Heart left ventricle (tissue), 13 donors: Measurements from ENCODE around the gene SNAPC2.

Source experiments
- CTCF ChIP-seq, 12 donors: fragments of 200-600 bp; sonication (generic) in 4 of 12; IDR thresholded peaks; one replicate each; pipeline versions ENCODE4 v1.5.0 to v1.8.0; 2018 to 2022; ENCODE audit warnings: antibody characterized with exemption in 12 of 12, mild to moderate bottlenecking in 5 of 12
- POLR2A ChIP-seq, 2 donors: fragments of 450-650 bp; IDR thresholded peaks; one replicate each; pipeline ENCODE4 v1.6.1; 2017; ENCODE audit warnings: antibody characterized with exemption in 2 of 2, mild to moderate bottlenecking in 2 of 2, moderate library complexity in 2 of 2
- donor health status: ischemic (EF 13 %, LVEDD 7.1; RV severe dilation, severe dysfunction).
- donor health status: DM: no; HTN: yes; CAD: no.
- donor health status: DM: no; HTN: no; CAD: no.
- donor health status: ischemic (EF 25% LVEDD 6.9; RV normal size, moderate dysfunction).
- donor health status: ischemic (EF 25% LVEDD 5.7; RV mildly dilated, moderate dysfunction).
- donor health status: ischemic (EF 35%, LVEDD 5.7; RV mildly dilated, moderate dysfunction).
- donor health status: nonischemic (EF 11% LVEDD 7.7; RV severe dilation, severe dysfunction).
- donor health status: DM: yes; HTN: yes; CAD: no.
- donor health status: PGD.
- donor health status: ischemic (EF 29% LVEDD 5.4; RV normal size, mild dysfunction).
- donor health status: nonischemic (EF 23%, LVEDD 6.1; RV moderate dilation, normal function).

DNA sequence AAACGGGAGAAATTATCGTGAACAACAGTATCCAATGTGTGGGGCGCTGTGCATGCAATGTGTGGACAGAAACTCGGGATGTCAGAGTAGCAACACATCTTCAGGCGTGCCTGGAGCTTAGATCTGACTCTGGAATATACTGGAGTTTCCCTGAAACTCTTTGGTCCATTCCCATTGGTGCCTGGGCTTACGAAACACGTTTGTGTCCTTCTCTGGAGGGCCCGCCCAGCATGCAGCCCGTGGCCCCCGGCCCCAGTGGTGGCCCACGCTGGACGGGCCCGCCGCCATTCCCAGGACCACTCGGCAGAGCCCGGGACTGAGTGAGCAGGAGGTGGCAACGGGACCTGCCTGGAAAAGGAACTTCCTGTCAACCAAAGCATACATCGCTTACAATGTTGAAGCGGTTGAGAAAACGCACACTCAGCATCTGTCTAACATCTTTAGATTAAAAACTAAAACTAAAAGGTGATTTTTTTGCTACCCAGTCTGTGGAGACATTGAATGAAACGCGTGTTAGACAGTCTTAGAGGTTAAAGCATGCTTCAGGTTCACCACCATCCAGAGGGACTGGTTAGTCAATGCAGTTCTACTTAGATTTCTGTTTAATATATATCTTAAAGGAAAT lies 42.6 kb downstream of the SNAPC2 start:
- TF ChIP-seq CTCF (IDR thresholded peaks at IDR 0.05) (no peak), POLR2A (IDR thresholded peaks at IDR 0.05) (no peak)
